Cardiac fibroblast (primary cell): ENCODE data around the gene SCAF4.

Source experiments
- DNase-seq, 2 donors: peaks; one replicate each; pipeline versions ENCODE4 v3.0.0 to v3.0.0-alpha.2; 2010; ENCODE audit warnings: low read depth in 2 of 2
- H3K4me3 ChIP-seq, 2 donors: replicated peaks in 1 of 2; 1 replicate in 1 of 2; 2 replicates in 1 of 2; pipeline ENCODE4 v1.5.1; 2011; ENCODE audit warnings: low read depth in 2 of 2, low read length in 2 of 2, mild to moderate bottlenecking in 2 of 2, moderate library complexity in 1 of 2
- CTCF ChIP-seq: IDR thresholded peaks from one replicate; pipeline ENCODE4 v1.5.1; 2011; ENCODE audit warnings: low read depth, mild to moderate bottlenecking, low read length, inconsistent platforms

The SCAF4 gene

DNA sequence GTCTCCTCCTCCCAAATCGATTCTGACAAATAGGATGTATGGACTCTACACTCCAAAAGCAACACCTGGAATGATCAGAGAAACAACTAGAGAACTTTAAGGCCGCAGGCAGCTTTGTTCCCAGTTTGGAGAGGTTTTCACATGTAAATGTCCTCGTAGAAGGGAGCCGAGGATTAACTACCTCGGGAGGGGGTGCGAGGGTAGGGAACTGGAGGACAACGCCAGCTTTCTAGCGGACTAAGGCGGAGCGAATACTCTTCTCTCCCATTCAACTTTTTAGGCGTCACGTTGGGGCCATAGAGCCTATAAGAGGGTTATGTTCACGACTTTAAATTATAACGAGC, 1.2 kb downstream of the SCAF4 start:
- H3K4me3 ChIP-seq = peak overlapping the region; percentile 73 to 78
- no peak for TF ChIP-seq CTCF
- DNase-seq = peak in 1 of 2 donors; percentile 44

DNA sequence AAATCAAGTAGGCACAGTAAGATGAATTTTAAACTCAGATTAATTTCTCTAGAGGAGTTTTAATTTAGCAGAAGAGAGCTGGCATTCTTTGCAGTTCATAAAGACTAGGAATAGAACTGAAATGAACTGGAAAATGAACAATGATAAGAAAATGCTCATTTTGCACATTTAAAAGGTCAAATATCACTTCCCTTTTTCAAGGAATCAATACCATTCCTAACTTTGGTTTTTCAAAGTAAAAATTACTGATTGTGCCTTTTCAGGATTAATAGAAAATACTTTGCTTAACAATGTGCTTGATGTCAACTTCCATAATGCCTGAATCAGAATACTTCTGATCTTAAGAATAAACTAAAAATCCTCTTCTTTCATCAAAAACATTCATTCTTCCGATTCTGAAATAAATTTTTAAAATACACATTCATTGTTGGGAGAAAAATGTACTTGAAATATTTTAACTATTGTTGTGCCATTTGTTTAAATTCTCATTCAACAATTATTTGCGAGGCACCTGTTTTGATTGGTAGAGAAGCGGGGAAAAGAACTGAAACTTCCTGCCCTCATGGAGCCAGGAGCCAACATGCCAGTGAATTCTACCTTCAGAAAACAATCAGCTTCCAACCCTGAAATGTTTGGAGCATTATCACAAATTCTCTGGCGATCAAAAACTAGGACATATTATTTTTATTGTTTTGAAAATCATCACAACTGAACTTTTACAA, 2.1 kb downstream of the SCAF4 start:
- DNase-seq = no peak
- peak overlapping the region; percentile 73 to 78 for H3K4me3 ChIP-seq
- no peak for TF ChIP-seq CTCF

DNA sequence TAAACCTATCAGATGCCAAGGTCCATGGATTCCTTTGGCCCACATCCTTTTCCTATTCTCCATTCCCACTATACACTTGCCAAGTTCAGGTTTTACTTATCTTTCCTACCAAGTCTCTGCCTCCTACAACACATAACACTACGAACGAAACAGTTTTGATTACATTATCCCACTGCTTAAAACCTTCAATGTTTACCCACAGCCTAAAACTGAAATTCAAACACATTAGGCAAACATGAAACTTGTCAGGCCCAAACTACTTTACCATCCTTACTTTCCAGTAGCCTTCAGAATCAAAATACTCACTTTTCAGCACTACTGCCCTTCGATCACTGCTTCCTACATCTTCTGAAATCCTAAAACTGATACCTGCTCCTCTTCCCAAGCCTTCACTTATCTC, 3.0 kb downstream of the SCAF4 start:
- no peak for DNase-seq
- no peak for TF ChIP-seq CTCF
- no peak overlapping the region for H3K4me3 ChIP-seq

- no peak for TF ChIP-seq CTCF
- H3K4me3 ChIP-seq = no peak overlapping the region
- DNase-seq = no peak
Observed at GRCh38 chr21:31728191-31728590, 3.7 kb downstream of the SCAF4 start.

DNA sequence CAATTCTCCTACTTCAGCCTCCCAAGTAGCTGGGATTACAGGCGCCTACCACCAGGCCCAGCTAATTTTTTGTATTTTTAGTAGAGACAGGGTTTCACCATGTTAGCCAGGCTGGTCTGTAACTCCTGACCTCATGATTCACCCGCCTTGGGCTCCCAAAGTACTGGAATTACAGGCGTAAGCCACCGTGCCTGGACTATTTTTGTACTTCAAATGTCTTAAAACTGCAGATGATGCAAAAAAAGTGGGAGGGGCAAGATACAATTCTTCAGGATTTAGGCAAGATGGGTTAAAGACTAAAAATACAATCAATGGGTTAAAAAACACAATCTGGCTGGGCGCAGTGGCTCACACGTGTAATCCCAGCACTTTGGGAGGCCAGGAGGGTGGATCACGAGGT, 4.7 kb downstream of the SCAF4 start:
- DNase-seq = peak in 1 of 2 donors; percentile 45
- TF ChIP-seq CTCF = no peak
- no peak overlapping the region for H3K4me3 ChIP-seq

- DNase-seq = no peak
- no peak for TF ChIP-seq CTCF
- H3K4me3 ChIP-seq = no peak overlapping the region
Observed at GRCh38 chr21:31726407-31726806, 5.5 kb downstream of the SCAF4 start.

GRCh38 chr21:31725202-31725839, 6.6 kb downstream of the SCAF4 start:
- no peak for DNase-seq
- H3K4me3 ChIP-seq = no peak overlapping the region
- no peak for TF ChIP-seq CTCF
